Measurements from ENCODE around the gene RPS29. TPM values are rescaled to one million over a fixed set of nuclear protein-coding genes. Genes with fewer than 3 reads are reported as not detected.
A peak's percentile ranks its signal among the peaks of the same experiment; 100 is the strongest.

Gene RPS29
- total and polyA plus RNA-seq, 9 of the 15 experiments (the other 6 are each of a cell fraction or from before 2014, with no cell fraction given): 1,545 to 5,012 (median 2,448) TPM

GRCh38 chr14:49584058-49584457, 2.1 kb downstream of the RPS29 start:
- Histone ChIP-seq H3K79me2 (ENCODE audit: control insufficient read depth, insufficient read depth, low read length) (peaks cover 67% of the 10 kb centered on the region), H4K20me1 (replicated peaks; ENCODE audit: control insufficient read depth, insufficient read depth, low read length) (peaks cover 30% of the 10 kb centered on the region), H3K4me1 (replicated peaks in 1 of 2; ENCODE audit: control insufficient read depth in 2 of 2, insufficient read depth in 2 of 2, low read length in 2 of 2) (peaks cover 12% of the 10 kb centered on the region in 2 experiments; a peak in 4 of 5 replicates), H3K27ac (ENCODE audit: extremely low read depth, low read depth, low read length) (peak overlapping the region; percentile 65), H3K36me3 (ENCODE audit: control insufficient read depth, insufficient read depth, low read length) (peaks cover 45% of the 10 kb centered on the region), H3K9ac (ENCODE audit: insufficient read depth in 1 of 2, low read depth in 2 of 2, low read length in 2 of 2) (peak overlapping the region; percentile 94 to 99), H2AFZ (ENCODE audit: low read depth, low read length) (no peak overlapping the region), H3K9me3 (replicated peaks; ENCODE audit: control insufficient read depth, insufficient read depth, low read depth, low read length) (no peaks in the 10 kb centered on the region), H3K4me2 (ENCODE audit: insufficient read depth, low read length) (peak overlapping the region; percentile 94), H3K27me3 (ENCODE audit: control insufficient read depth in 2 of 2, insufficient read depth in 2 of 2, low read length in 2 of 2) (no peaks in the 10 kb centered on the region), H3K9me1 (ENCODE audit: control insufficient read depth, insufficient read depth, low read length) (no peaks in the 10 kb centered on the region), H3K4me3 (peak overlapping the region; percentile 82)
- WGBS (ENCODE audit: insufficient coverage, low coverage, missing lambda C conversion rate): 5% methylated on average over 10 of the region's 11 CpGs
- FAIRE-seq (no peak), DNase-seq (ENCODE audit: extremely low read depth in 1 of 4, low spot score in 3 of 4) (no peak), ATAC-seq (no peak)
- ChIA-PET CTCF (ENCODE audit: low intra/inter-chr PET ratio) (no interaction called here), POLR2A (no interaction called here)
- no TSS peak for BruUV-seq (replicated peaks)
- intact Hi-C loops (cut with micrococcal nuclease): no loop called here
- in situ Hi-C loops (cut with MboI): no loop called here
- no peak for TF ChIP-seq ZNF75A (CRISPR knock-in tag; IDR thresholded peaks at IDR 0.05)
- TF ChIP-seq ZFPM2 (CRISPR knock-in tag; IDR thresholded peaks at IDR 0.05): no peak
- TF ChIP-seq RBFOX2 (IDR thresholded peaks at IDR 0.05; ENCODE audit: low read depth, low read length): peak; percentile 72
- TF ChIP-seq POLR2A (conservative IDR thresholded peaks at IDR 0.05): 0 out of 2 replicates have a peak, but pooled peaks have one; percentile 22
- TF ChIP-seq MAZ (CRISPR knock-in tag; conservative IDR thresholded peaks at IDR 0.05 in 1 of 2, IDR thresholded peaks at IDR 0.05 in 1 of 2): no peak
- no peak for TF ChIP-seq XRCC3 (IDR thresholded peaks at IDR 0.05)
- TF ChIP-seq POLR2G (IDR thresholded peaks at IDR 0.05; ENCODE audit: low read depth, low read length): peak; percentile 44; the same call in 1 of the 2 replicates

- intact Hi-C loops (cut with micrococcal nuclease): no loop called here
Observed at GRCh38 chr14:49583629-49584028, 2.6 kb downstream of the RPS29 start.

More at GRCh38 chr14:49583629-49584028, 2.6 kb downstream of the RPS29 start:
- 7% methylated on average over 6 of the region's 6 CpGs for WGBS (ENCODE audit: insufficient coverage, low coverage, missing lambda C conversion rate)
- Histone ChIP-seq H3K9me1 (ENCODE audit: control insufficient read depth, insufficient read depth, low read length) (peaks cover 3% of the 10 kb centered on the region), H3K4me2 (ENCODE audit: insufficient read depth, low read length) (peak overlapping the region; percentile 94), H4K20me1 (replicated peaks; ENCODE audit: control insufficient read depth, insufficient read depth, low read length) (peaks cover 30% of the 10 kb centered on the region), H3K4me1 (replicated peaks in 1 of 2; ENCODE audit: control insufficient read depth in 2 of 2, insufficient read depth in 2 of 2, low read length in 2 of 2) (peaks cover 8 to 12% of the 10 kb centered on the region in 2 experiments; a peak in 4 of 5 replicates), H3K9ac (ENCODE audit: insufficient read depth in 1 of 2, low read depth in 2 of 2, low read length in 2 of 2) (peak overlapping the region; percentile 94 to 99), H3K9me3 (replicated peaks; ENCODE audit: control insufficient read depth, insufficient read depth, low read depth, low read length) (no peaks in the 10 kb centered on the region), H2AFZ (ENCODE audit: low read depth, low read length) (no peak overlapping the region), H3K27ac (ENCODE audit: extremely low read depth, low read depth, low read length) (peak overlapping the region; percentile 65; the same call in 1 of the 3 replicates), H3K79me2 (ENCODE audit: control insufficient read depth, insufficient read depth, low read length) (peaks cover 67% of the 10 kb centered on the region), H3K27me3 (ENCODE audit: control insufficient read depth in 2 of 2, insufficient read depth in 2 of 2, low read length in 2 of 2) (no peaks in the 10 kb centered on the region), H3K4me3 (peak overlapping the region; percentile 82), H3K36me3 (ENCODE audit: control insufficient read depth, insufficient read depth, low read length) (peaks cover 48% of the 10 kb centered on the region)
- BruUV-seq (replicated peaks): no TSS peak
- no peak for ATAC-seq
- in situ Hi-C loops (cut with MboI): no loop called here
- no peak for TF ChIP-seq NFATC3 (IDR thresholded peaks at IDR 0.05)
- ChIA-PET CTCF (ENCODE audit: low intra/inter-chr PET ratio) (no interaction called here), POLR2A (no interaction called here)
- no peak for FAIRE-seq
- no peak for DNase-seq (ENCODE audit: extremely low read depth in 1 of 4, low spot score in 3 of 4)
